PFSK-1 (cell line): ENCODE data around the gene REEP5. TPM values are rescaled to one million over a fixed set of nuclear protein-coding genes. Genes with fewer than 3 reads are reported as not detected.

ENCODE experiments used
- FOXP2 ChIP-seq: optimal IDR thresholded peaks from 2 replicates; pipeline ENCODE3; 2011; ENCODE audit warnings: borderline replicate concordance, control low read depth, inconsistent platforms; ENCODE audit not compliant: insufficient read depth; ENCODE audit errors: extremely low read length, extremely low read depth
- POLR2AphosphoS5 ChIP-seq: IDR thresholded peaks from 2 replicates; pipeline ENCODE4 v1.6.1; 2012; ENCODE audit warnings: low read depth, mild to moderate bottlenecking, control low read depth, low read length, moderate library complexity
- SIN3A ChIP-seq: IDR thresholded peaks from 2 replicates; pipeline ENCODE4 v1.6.1; 2012; ENCODE audit warnings: mild to moderate bottlenecking, low read length, moderate library complexity, borderline replicate concordance; ENCODE audit not compliant: insufficient read depth
- TAF1 ChIP-seq: IDR thresholded peaks from 2 replicates; pipeline ENCODE4 v1.6.1; 2012; ENCODE audit warnings: low read length, control low read depth, borderline replicate concordance; ENCODE audit not compliant: insufficient read depth
- polyA plus RNA-seq: library from polyadenylated mRNA; unstranded; fragments of >200 nt; gene quantifications from one replicate; pipeline ENCODE4 v1.2.1, GENCODE V29; 2012; ENCODE audit warnings: low read depth, missing spikeins; ENCODE audit not compliant: insufficient read length
- TF ChIP-seq, protein P1 (sequence below), 2 experiments: IDR thresholded peaks; 2 replicates each; pipeline versions ENCODE4 v1.6.1 to v1.8.0; 2011 to 2012; ENCODE audit warnings: low read depth in 2 of 2, low read length in 2 of 2, control low read depth in 1 of 2, inconsistent platforms in 1 of 2, mild to moderate bottlenecking in 1 of 2, moderate library complexity in 1 of 2; ENCODE audit not compliant: insufficient read depth in 1 of 2

REEP5 gene
- 99.3 TPM for polyA plus RNA-seq

DNA sequence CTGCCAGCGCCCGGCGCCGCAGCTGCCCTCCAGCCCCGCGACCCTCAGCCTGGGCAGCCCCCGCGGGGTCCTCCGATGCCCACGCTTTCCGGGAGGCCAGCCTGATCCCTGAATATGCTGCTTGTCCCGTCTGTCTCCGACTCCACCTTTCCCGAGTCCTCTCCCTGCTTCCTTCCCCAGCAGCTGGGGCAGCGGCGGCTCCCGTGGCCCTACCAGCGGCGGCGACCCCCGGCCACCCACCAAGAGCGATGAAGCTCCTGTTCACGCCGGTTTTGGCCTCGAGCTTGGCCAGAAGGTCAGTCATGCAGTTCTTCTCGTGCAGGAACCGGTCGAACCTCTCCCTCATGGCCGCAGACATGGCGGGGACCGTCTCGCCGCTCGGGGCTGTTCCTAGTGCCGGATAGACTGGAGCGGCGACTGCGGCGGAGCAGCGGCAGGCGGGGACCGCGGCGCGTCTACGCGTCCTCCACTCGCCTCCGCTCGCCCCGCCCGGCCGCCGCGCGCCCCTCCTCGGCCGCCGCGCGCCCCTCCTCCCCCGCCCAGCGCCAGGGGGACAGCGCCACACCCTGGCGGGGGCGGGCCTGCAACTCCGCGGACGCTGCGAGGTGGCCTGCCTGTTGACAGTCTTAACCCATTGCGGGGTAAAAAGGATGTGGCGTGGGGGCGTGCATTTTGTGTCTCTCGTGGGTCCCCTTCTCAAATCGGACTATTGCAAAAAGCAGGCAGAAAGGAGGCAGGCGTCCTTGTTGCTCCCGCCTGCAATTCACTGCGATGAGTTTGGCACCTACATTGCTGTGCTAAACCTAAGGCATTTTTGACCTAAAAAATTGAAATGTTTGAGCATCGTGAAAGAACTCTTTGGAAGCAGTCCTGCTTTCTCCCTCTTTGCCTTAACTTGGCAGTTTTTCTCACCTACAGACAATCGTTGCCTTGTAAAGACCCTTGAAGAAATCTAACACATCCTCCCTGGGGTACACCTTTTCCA is at the start of gene REEP5:
Gene REEP5 (minus strand): TSS at position 395 of the 985 bp plus-strand sequence. CDS start 37 bp downstream, at position 358.
- TF ChIP-seq, protein P1, sequence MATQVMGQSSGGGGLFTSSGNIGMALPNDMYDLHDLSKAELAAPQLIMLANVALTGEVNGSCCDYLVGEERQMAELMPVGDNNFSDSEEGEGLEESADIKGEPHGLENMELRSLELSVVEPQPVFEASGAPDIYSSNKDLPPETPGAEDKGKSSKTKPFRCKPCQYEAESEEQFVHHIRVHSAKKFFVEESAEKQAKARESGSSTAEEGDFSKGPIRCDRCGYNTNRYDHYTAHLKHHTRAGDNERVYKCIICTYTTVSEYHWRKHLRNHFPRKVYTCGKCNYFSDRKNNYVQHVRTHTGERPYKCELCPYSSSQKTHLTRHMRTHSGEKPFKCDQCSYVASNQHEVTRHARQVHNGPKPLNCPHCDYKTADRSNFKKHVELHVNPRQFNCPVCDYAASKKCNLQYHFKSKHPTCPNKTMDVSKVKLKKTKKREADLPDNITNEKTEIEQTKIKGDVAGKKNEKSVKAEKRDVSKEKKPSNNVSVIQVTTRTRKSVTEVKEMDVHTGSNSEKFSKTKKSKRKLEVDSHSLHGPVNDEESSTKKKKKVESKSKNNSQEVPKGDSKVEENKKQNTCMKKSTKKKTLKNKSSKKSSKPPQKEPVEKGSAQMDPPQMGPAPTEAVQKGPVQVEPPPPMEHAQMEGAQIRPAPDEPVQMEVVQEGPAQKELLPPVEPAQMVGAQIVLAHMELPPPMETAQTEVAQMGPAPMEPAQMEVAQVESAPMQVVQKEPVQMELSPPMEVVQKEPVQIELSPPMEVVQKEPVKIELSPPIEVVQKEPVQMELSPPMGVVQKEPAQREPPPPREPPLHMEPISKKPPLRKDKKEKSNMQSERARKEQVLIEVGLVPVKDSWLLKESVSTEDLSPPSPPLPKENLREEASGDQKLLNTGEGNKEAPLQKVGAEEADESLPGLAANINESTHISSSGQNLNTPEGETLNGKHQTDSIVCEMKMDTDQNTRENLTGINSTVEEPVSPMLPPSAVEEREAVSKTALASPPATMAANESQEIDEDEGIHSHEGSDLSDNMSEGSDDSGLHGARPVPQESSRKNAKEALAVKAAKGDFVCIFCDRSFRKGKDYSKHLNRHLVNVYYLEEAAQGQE (IDR thresholded peaks at IDR 0.05; ENCODE audit: insufficient read depth in 1 of 2, low read depth in 2 of 2, low read length in 2 of 2), result 0 out of 4 replicates have a peak, but pooled peaks of 1 of the 2 experiments have one; percentile 6
- TF ChIP-seq POLR2AphosphoS5, result peak; percentile 86
- 0 out of 2 replicates have a peak, but pooled peaks have one; percentile 5 for TF ChIP-seq SIN3A
- peak; percentile 88 for TF ChIP-seq FOXP2
- TF ChIP-seq TAF1, result peak; percentile 89

- TF ChIP-seq POLR2AphosphoS5 (no peak), SIN3A (no peak), FOXP2 (no peak), TAF1 (no peak)
- TF ChIP-seq, protein P1 (IDR thresholded peaks at IDR 0.05; ENCODE audit: insufficient read depth in 1 of 2, low read depth in 2 of 2, low read length in 2 of 2), result no peak
Measured at GRCh38 chr5:112971276-112971675, 49.2 kb upstream of the REEP5 start.

GRCh38 chr5:112968411-112969106 is 46.5 kb upstream of the REEP5 start:
- TF ChIP-seq TAF1, result no peak
- TF ChIP-seq SIN3A, result no peak
- no peak for TF ChIP-seq POLR2AphosphoS5
- TF ChIP-seq, protein P1 (IDR thresholded peaks at IDR 0.05; ENCODE audit: insufficient read depth in 1 of 2, low read depth in 2 of 2, low read length in 2 of 2), result no peak
- TF ChIP-seq FOXP2, result no peak

GRCh38 chr5:112967520-112968083 is 45.6 kb upstream of the REEP5 start:
- TF ChIP-seq POLR2AphosphoS5 (no peak), SIN3A (no peak), FOXP2 (no peak), TAF1 (no peak)
- TF ChIP-seq, protein P1 (IDR thresholded peaks at IDR 0.05; ENCODE audit: insufficient read depth in 1 of 2, low read depth in 2 of 2, low read length in 2 of 2), result no peak
